ENCODE data around the gene ZDHHC14.

DNA sequence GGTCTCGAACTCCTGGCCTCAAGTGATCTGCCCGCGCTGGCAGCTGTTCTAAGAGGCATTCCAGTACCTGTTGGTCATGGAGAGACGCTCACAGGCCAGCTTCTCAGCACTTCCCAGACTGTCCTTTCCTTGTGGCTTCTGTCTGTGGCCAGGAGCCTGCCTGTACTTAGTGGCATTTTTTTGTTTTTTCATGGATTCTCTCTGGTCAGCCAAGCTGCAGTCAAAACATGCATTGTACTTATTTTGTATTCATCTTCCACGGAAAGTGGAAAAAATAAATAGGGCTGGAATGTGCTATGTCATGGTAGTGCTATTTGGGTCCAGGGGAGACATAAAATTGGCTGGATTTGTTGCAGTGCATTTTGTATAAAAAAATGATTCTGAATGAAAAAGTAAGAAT lies 29.1 kb downstream of the ZDHHC14 start:
- TF ChIP-seq, protein P1, sequence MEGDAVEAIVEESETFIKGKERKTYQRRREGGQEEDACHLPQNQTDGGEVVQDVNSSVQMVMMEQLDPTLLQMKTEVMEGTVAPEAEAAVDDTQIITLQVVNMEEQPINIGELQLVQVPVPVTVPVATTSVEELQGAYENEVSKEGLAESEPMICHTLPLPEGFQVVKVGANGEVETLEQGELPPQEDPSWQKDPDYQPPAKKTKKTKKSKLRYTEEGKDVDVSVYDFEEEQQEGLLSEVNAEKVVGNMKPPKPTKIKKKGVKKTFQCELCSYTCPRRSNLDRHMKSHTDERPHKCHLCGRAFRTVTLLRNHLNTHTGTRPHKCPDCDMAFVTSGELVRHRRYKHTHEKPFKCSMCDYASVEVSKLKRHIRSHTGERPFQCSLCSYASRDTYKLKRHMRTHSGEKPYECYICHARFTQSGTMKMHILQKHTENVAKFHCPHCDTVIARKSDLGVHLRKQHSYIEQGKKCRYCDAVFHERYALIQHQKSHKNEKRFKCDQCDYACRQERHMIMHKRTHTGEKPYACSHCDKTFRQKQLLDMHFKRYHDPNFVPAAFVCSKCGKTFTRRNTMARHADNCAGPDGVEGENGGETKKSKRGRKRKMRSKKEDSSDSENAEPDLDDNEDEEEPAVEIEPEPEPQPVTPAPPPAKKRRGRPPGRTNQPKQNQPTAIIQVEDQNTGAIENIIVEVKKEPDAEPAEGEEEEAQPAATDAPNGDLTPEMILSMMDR (conservative IDR thresholded peaks at IDR 0.05; ENCODE audit: low read depth in 2 of 2), result no peak
- no peak for TF ChIP-seq POLR2AphosphoS5 (IDR thresholded peaks at IDR 0.05; ENCODE audit: low read depth)
- TF ChIP-seq EZH2phosphoT487 (IDR thresholded peaks at IDR 0.05; ENCODE audit: unreplicated experiment), result no peak
- TF ChIP-seq, protein P2, sequence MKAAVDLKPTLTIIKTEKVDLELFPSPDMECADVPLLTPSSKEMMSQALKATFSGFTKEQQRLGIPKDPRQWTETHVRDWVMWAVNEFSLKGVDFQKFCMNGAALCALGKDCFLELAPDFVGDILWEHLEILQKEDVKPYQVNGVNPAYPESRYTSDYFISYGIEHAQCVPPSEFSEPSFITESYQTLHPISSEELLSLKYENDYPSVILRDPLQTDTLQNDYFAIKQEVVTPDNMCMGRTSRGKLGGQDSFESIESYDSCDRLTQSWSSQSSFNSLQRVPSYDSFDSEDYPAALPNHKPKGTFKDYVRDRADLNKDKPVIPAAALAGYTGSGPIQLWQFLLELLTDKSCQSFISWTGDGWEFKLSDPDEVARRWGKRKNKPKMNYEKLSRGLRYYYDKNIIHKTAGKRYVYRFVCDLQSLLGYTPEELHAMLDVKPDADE (IDR thresholded peaks at IDR 0.05), result no peak
- TF ChIP-seq, protein P3, sequence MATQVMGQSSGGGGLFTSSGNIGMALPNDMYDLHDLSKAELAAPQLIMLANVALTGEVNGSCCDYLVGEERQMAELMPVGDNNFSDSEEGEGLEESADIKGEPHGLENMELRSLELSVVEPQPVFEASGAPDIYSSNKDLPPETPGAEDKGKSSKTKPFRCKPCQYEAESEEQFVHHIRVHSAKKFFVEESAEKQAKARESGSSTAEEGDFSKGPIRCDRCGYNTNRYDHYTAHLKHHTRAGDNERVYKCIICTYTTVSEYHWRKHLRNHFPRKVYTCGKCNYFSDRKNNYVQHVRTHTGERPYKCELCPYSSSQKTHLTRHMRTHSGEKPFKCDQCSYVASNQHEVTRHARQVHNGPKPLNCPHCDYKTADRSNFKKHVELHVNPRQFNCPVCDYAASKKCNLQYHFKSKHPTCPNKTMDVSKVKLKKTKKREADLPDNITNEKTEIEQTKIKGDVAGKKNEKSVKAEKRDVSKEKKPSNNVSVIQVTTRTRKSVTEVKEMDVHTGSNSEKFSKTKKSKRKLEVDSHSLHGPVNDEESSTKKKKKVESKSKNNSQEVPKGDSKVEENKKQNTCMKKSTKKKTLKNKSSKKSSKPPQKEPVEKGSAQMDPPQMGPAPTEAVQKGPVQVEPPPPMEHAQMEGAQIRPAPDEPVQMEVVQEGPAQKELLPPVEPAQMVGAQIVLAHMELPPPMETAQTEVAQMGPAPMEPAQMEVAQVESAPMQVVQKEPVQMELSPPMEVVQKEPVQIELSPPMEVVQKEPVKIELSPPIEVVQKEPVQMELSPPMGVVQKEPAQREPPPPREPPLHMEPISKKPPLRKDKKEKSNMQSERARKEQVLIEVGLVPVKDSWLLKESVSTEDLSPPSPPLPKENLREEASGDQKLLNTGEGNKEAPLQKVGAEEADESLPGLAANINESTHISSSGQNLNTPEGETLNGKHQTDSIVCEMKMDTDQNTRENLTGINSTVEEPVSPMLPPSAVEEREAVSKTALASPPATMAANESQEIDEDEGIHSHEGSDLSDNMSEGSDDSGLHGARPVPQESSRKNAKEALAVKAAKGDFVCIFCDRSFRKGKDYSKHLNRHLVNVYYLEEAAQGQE (IDR thresholded peaks at IDR 0.05; ENCODE audit: unreplicated experiment), result no peak
- TF ChIP-seq JUNB (IDR thresholded peaks at IDR 0.05; ENCODE audit: unreplicated experiment), result no peak
- no peak for TF ChIP-seq STAT1 (IDR thresholded peaks at IDR 0.05; ENCODE audit: unreplicated experiment)
- no peak for TF ChIP-seq ZNF331 (CRISPR knock-in tag; IDR thresholded peaks at IDR 0.05; ENCODE audit: low read depth)
- TF ChIP-seq, protein P4, sequence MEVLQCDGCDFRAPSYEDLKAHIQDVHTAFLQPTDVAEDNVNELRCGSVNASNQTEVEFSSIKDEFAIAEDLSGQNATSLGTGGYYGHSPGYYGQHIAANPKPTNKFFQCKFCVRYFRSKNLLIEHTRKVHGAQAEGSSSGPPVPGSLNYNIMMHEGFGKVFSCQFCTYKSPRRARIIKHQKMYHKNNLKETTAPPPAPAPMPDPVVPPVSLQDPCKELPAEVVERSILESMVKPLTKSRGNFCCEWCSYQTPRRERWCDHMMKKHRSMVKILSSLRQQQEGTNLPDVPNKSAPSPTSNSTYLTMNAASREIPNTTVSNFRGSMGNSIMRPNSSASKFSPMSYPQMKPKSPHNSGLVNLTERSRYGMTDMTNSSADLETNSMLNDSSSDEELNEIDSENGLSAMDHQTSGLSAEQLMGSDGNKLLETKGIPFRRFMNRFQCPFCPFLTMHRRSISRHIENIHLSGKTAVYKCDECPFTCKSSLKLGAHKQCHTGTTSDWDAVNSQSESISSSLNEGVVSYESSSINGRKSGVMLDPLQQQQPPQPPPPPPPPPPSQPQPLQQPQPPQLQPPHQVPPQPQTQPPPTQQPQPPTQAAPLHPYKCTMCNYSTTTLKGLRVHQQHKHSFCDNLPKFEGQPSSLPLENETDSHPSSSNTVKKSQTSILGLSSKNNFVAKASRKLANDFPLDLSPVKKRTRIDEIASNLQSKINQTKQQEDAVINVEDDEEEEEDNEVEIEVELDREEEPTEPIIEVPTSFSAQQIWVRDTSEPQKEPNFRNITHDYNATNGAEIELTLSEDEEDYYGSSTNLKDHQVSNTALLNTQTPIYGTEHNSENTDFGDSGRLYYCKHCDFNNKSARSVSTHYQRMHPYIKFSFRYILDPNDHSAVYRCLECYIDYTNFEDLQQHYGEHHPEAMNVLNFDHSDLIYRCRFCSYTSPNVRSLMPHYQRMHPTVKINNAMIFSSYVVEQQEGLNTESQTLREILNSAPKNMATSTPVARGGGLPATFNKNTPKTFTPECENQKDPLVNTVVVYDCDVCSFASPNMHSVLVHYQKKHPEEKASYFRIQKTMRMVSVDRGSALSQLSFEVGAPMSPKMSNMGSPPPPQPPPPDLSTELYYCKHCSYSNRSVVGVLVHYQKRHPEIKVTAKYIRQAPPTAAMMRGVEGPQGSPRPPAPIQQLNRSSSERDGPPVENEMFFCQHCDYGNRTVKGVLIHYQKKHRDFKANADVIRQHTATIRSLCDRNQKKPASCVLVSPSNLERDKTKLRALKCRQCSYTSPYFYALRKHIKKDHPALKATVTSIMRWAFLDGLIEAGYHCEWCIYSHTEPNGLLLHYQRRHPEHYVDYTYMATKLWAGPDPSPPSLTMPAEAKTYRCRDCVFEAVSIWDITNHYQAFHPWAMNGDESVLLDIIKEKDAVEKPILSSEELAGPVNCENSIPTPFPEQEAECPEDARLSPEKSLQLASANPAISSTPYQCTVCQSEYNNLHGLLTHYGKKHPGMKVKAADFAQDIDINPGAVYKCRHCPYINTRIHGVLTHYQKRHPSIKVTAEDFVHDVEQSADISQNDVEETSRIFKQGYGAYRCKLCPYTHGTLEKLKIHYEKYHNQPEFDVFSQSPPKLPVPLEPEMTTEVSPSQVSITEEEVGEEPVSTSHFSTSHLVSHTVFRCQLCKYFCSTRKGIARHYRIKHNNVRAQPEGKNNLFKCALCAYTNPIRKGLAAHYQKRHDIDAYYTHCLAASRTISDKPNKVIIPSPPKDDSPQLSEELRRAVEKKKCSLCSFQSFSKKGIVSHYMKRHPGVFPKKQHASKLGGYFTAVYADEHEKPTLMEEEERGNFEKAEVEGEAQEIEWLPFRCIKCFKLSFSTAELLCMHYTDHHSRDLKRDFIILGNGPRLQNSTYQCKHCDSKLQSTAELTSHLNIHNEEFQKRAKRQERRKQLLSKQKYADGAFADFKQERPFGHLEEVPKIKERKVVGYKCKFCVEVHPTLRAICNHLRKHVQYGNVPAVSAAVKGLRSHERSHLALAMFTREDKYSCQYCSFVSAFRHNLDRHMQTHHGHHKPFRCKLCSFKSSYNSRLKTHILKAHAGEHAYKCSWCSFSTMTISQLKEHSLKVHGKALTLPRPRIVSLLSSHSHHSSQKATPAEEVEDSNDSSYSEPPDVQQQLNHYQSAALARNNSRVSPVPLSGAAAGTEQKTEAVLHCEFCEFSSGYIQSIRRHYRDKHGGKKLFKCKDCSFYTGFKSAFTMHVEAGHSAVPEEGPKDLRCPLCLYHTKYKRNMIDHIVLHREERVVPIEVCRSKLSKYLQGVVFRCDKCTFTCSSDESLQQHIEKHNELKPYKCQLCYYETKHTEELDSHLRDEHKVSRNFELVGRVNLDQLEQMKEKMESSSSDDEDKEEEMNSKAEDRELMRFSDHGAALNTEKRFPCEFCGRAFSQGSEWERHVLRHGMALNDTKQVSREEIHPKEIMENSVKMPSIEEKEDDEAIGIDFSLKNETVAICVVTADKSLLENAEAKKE (CRISPR knock-in tag; IDR thresholded peaks at IDR 0.05), result no peak
- TF ChIP-seq EZH2 (IDR thresholded peaks at IDR 0.05; ENCODE audit: low read depth, unreplicated experiment), result no peak
- TF ChIP-seq ZNF114 (CRISPR knock-in tag; IDR thresholded peaks at IDR 0.05), result no peak
- TF ChIP-seq CREB1 (CRISPR knock-in tag; IDR thresholded peaks at IDR 0.05; ENCODE audit: low read depth), result no peak
